B cell (primary cell): Measurements from ENCODE around the gene PAFAH2. TPM values are rescaled to one million over a fixed set of nuclear protein-coding genes. Genes with fewer than 3 reads are reported as not detected.

ENCODE experiments used
- ATAC-seq: fragments of 200-7000 bp; cut with Tn5 transposase; one replicate; pipeline ENCODE4 v1.10.0; 2021; ENCODE audit warnings: low read depth, mild to moderate bottlenecking, moderate number of reproducible peaks, moderate library complexity
- CTCF ChIA-PET: fragments of 350-600 bp; sonication (Branson Sonifier 250); formaldehyde crosslinking; loops from one replicate; lab custom pipeline; 2021; ENCODE audit warnings: antibody characterized with exemption, inconsistent platforms; lab: Charles Lee
- POLR2A ChIA-PET: fragments of 350-600 bp; sonication (Branson Sonifier 250); formaldehyde crosslinking; loops from one replicate; lab custom pipeline; 2021; ENCODE audit warnings: antibody characterized with exemption; lab: Charles Lee
- DNase-seq: peaks from one replicate; pipeline ENCODE4 v3.0.0; 2013
- H2AFZ ChIP-seq: 2 replicates; pipeline ENCODE4 v1.6.1; 2012; ENCODE audit warnings: mild to moderate bottlenecking, low read depth, low read length; ENCODE audit not compliant: insufficient read depth, poor library complexity, severe bottlenecking
- H3K27ac ChIP-seq, 2 donors: 1 replicate in 1 of 2; 2 replicates in 1 of 2; pipeline ENCODE4 v1.5.1; 2012 to 2013; ENCODE audit warnings: low read length in 2 of 2, mild to moderate bottlenecking in 2 of 2, moderate library complexity in 1 of 2
- H3K27me3 ChIP-seq, 4 experiments: fragments of 200-600 bp in 1 of 4; sonication (generic) in 1 of 4; replicated peaks in 1 of 4; 1 replicate in 2 of 4; 2 replicates in 2 of 4; pipeline versions ENCODE4 v1.6.1 to v1.7.0; 2013 to 2016; ENCODE audit warnings: low read length in 3 of 4, mild to moderate bottlenecking in 2 of 4, mixed read lengths in 1 of 4, moderate library complexity in 1 of 4; ENCODE audit not compliant: insufficient read depth in 4 of 4, control insufficient read depth in 3 of 4; ENCODE audit errors: control extremely low read depth in 1 of 4
- H3K36me3 ChIP-seq, 2 experiments: replicated peaks in 1 of 2; 1 replicate in 1 of 2; 2 replicates in 1 of 2; pipeline versions ENCODE4 v1.6.1 to v1.7.1; 2013; ENCODE audit warnings: low read length in 1 of 2; ENCODE audit not compliant: insufficient read depth in 2 of 2, control insufficient read depth in 1 of 2; ENCODE audit errors: control extremely low read depth in 1 of 2, extremely low read depth in 1 of 2
- H3K4me1 ChIP-seq, 2 donors: fragments of 200-600 bp in 1 of 2; sonication (generic) in 1 of 2; 1 replicate in 1 of 2; 2 replicates in 1 of 2; pipeline versions ENCODE4 v1.5.1 to v1.6.1; 2013 to 2017; ENCODE audit warnings: low read length in 2 of 2; ENCODE audit not compliant: control insufficient read depth in 2 of 2, insufficient read depth in 2 of 2
- H3K4me2 ChIP-seq: replicated peaks from 2 replicates; pipeline ENCODE3; 2012; ENCODE audit warnings: mild to moderate bottlenecking, low read depth, low read length; ENCODE audit not compliant: poor library complexity, severe bottlenecking
- H3K4me3 ChIP-seq, 5 experiments: fragments of 200-600 bp in 1 of 5; sonication (generic) in 1 of 5; 1 replicate in 3 of 5; 2 replicates in 2 of 5; pipeline versions ENCODE4 v1.5.1 to v1.7.0; 2011 to 2016; ENCODE audit warnings: low read length in 4 of 5, mild to moderate bottlenecking in 4 of 5, low read depth in 2 of 5, control low read depth in 1 of 5, moderate library complexity in 1 of 5; ENCODE audit not compliant: insufficient read depth in 1 of 5; ENCODE audit errors: control extremely low read depth in 1 of 5, extremely low read depth in 1 of 5
- H3K79me2 ChIP-seq: fragments of 200-600 bp; sonication (generic); one replicate; pipeline ENCODE4 v1.6.0; 2016; ENCODE audit warnings: low read length; ENCODE audit not compliant: control insufficient read depth, insufficient read depth
- H3K9ac ChIP-seq: fragments of 200-600 bp; sonication (generic); 2 replicates; pipeline ENCODE4 v1.6.1; 2017; ENCODE audit warnings: mild to moderate bottlenecking, low read length, moderate library complexity
- H3K9me3 ChIP-seq, 3 donors: one replicate each; pipeline versions ENCODE4 v1.6.1 to v1.7.1; 2013; ENCODE audit warnings: low read length in 2 of 3; ENCODE audit not compliant: control insufficient read depth in 2 of 3, insufficient read depth in 1 of 3; ENCODE audit errors: control extremely low read depth in 1 of 3
- H4K20me1 ChIP-seq: 2 replicates; pipeline ENCODE4 v1.6.0; 2012; ENCODE audit warnings: mild to moderate bottlenecking, low read length; ENCODE audit not compliant: insufficient read depth, control insufficient read depth, poor library complexity, severe bottlenecking
- H3K27ac Mint-ChIP-seq: one replicate; pipeline ENCODE4 v1.8.0; 2021; ENCODE audit warnings: mixed read lengths
- H3K27me3 Mint-ChIP-seq: one replicate; pipeline ENCODE4 v1.8.0; 2021; ENCODE audit warnings: mixed read lengths
- H3K4me1 Mint-ChIP-seq: one replicate; pipeline ENCODE4 v1.8.0; 2021; ENCODE audit warnings: mixed read lengths
- H3K4me3 Mint-ChIP-seq: one replicate; pipeline ENCODE4 v1.8.0; 2021; ENCODE audit warnings: mixed read lengths
- H3K9me3 Mint-ChIP-seq: one replicate; pipeline ENCODE4 v1.8.0; 2022; ENCODE audit warnings: mixed read lengths; ENCODE audit not compliant: insufficient read depth
- CTCF ChIP-seq: fragments of 200-600 bp; IDR thresholded peaks from one replicate; pipeline ENCODE4 v1.8.0; 2022; ENCODE audit warnings: antibody characterized with exemption, mild to moderate bottlenecking
- EZH2 ChIP-seq: IDR thresholded peaks from 2 replicates; pipeline ENCODE4 v1.6.1; 2012; ENCODE audit warnings: borderline replicate concordance, low read depth, mild to moderate bottlenecking, moderate library complexity, low read length; ENCODE audit not compliant: insufficient read depth, poor library complexity, severe bottlenecking
- WGBS: methylation state at CpG from one replicate; pipeline ENCODE4 v1.1.5; 2013; ENCODE audit warnings: missing lambda C conversion rate; ENCODE audit not compliant: insufficient coverage; 5-methylcytosine and 5-hydroxymethylcytosine counted together
- intact Hi-C: fragments of 100-400 bp; cut with micrococcal nuclease; formaldehyde crosslinking; loops from one replicate; pipeline ENCODE4 v1.10.0; 2022
- polyA plus RNA-seq: library from polyadenylated mRNA; depleted of rRNA; stranded (reverse); fragments of >200 nt; gene quantifications from 2 replicates; pipeline ENCODE4 v1.2.3, GENCODE V29; 2012
- total RNA-seq, 2 donors: library from RNA; stranded (reverse); fragments of 120-200 nt in 1 of 2; gene quantifications; 1 replicate in 1 of 2; 2 replicates in 1 of 2; pipeline versions ENCODE4 v1.2.3 to v1.2.4, GENCODE V29; 2013 to 2022

The PAFAH2 gene
- total and polyA plus RNA-seq, 2 donors (not counting 1 experiment from before 2014, with no cell fraction given): 5.1 to 8.8 TPM

GRCh38 chr1:25927521-25928265, 70.2 kb downstream of the PAFAH2 start:
- H3K4me1 Mint-ChIP-seq: peaks cover 8% of the 10 kb centered on the region

More at GRCh38 chr1:25927521-25928265, 70.2 kb downstream of the PAFAH2 start:
- peaks cover 49% of the 10 kb centered on the region for H3K27me3 Mint-ChIP-seq
- no peak for DNase-seq
- Histone ChIP-seq H3K27me3 (peaks cover 0 to 11% (median 11%) of the 10 kb centered on the region in 4 experiments), H3K9ac (no peak overlapping the region), H4K20me1 (no peaks in the 10 kb centered on the region), H3K4me1 (peaks cover 8 to 11% of the 10 kb centered on the region in 2 donors), H3K79me2 (no peaks in the 10 kb centered on the region), H3K9me3 (peaks cover 0 to under 1% (median 0%) of the 10 kb centered on the region in 3 donors), H3K36me3 (no peaks in the 10 kb centered on the region), H3K4me3 (no peak overlapping the region), H2AFZ (no peak overlapping the region), H3K27ac (no peak overlapping the region), H3K4me2 (no peak overlapping the region)
- ChIA-PET POLR2A (no interaction called here), CTCF (no interaction called here)
- no peak overlapping the region for H3K27ac Mint-ChIP-seq
- intact Hi-C loops: no loop called here
- no peak for ATAC-seq
- no peak for TF ChIP-seq EZH2
- TF ChIP-seq CTCF: no peak
- 100% methylated on average over 3 of the region's 5 CpGs for WGBS
- H3K4me3 Mint-ChIP-seq: no peak overlapping the region
- no peaks in the 10 kb centered on the region for H3K9me3 Mint-ChIP-seq
